Vagina (tissue), 2 donors: ENCODE measurements around the gene ARHGAP24.

Experiments
- CTCF ChIP-seq, 3 experiments: fragments of 450-650 bp in 2 of 3; fragments of 200-600 bp in 1 of 3; sonication (generic) in 1 of 3; IDR thresholded peaks; one replicate each; pipeline ENCODE4 v1.5.1; 2017 to 2019; ENCODE audit warnings: antibody characterized with exemption in 3 of 3, mild to moderate bottlenecking in 2 of 3, moderate library complexity in 2 of 3
- POLR2A ChIP-seq, 2 donors: fragments of 450-650 bp; IDR thresholded peaks; one replicate each; pipeline ENCODE4 v1.6.1; 2017; ENCODE audit warnings: antibody characterized with exemption in 2 of 2, mild to moderate bottlenecking in 2 of 2, moderate library complexity in 2 of 2

- TF ChIP-seq CTCF (IDR thresholded peaks at IDR 0.05) (no peak), POLR2A (IDR thresholded peaks at IDR 0.05) (no peak)
Observed at GRCh38 chr4:85806334-85806733, 331.4 kb downstream of the ARHGAP24 start.
